Ovary (tissue), 3 donors: ENCODE results near the gene OPN3.

Experiments used
- POLR2A ChIP-seq: fragments of 450-650 bp; IDR thresholded peaks from one replicate; pipeline ENCODE4 v1.6.1; 2017; ENCODE audit warnings: antibody characterized with exemption, mild to moderate bottlenecking, moderate library complexity
- TF ChIP-seq, protein P1 (sequence below), 3 donors: fragments of 450-650 bp in 2 of 3; fragments of 200-600 bp in 1 of 3; IDR thresholded peaks; one replicate each; pipeline versions ENCODE4 v1.5.1 to v1.8.0; 2016 to 2022; ENCODE audit warnings: antibody characterized with exemption in 3 of 3, mild to moderate bottlenecking in 1 of 3
- donor health status: DM: no; HTN: no; CAD: no.

DNA sequence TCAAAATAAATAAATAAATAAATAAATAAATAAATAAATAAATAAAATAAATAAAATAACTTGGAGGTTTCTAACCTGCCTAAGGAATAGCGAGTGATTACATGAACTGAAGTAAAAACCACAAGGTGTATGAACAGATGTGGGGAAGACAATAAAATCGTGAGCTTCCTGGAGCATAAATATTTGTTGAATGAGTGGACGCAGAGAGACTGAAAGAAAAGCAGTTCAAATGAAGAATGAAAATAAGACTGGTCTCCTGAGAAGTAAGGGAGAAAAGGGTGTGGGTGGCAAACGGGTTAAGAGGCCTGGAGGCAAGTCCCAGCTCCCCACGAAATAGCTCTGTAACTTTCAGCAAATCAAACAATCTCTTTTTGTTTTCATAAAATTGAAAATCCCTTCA is 33.6 kb downstream of the OPN3 start:
- TF ChIP-seq, protein P1, sequence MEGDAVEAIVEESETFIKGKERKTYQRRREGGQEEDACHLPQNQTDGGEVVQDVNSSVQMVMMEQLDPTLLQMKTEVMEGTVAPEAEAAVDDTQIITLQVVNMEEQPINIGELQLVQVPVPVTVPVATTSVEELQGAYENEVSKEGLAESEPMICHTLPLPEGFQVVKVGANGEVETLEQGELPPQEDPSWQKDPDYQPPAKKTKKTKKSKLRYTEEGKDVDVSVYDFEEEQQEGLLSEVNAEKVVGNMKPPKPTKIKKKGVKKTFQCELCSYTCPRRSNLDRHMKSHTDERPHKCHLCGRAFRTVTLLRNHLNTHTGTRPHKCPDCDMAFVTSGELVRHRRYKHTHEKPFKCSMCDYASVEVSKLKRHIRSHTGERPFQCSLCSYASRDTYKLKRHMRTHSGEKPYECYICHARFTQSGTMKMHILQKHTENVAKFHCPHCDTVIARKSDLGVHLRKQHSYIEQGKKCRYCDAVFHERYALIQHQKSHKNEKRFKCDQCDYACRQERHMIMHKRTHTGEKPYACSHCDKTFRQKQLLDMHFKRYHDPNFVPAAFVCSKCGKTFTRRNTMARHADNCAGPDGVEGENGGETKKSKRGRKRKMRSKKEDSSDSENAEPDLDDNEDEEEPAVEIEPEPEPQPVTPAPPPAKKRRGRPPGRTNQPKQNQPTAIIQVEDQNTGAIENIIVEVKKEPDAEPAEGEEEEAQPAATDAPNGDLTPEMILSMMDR (IDR thresholded peaks at IDR 0.05): no peak
- no peak for TF ChIP-seq POLR2A
